GM18951 (cell line): Measurements from ENCODE around the gene SYNE2.

ENCODE experiments used
- POLR2A ChIP-seq: IDR thresholded peaks from 4 replicates; pipeline ENCODE4 v1.6.1; 2011; ENCODE audit warnings: mild to moderate bottlenecking; ENCODE audit not compliant: insufficient read length, insufficient read depth; ENCODE audit errors: extremely low read depth
- in situ Hi-C: fragments of 300-500 bp; cut with MboI; formaldehyde crosslinking; loops from one replicate; pipeline ENCODE4 v1.12.0; 2022; ENCODE audit warnings: low sequenced_read_pairs, mixed read lengths, inconsistent platforms; ENCODE audit not compliant: unreplicated experiment

Gene SYNE2

GRCh38 chr14:63887899-63888298 lies 35.1 kb downstream of the SYNE2 start:
- no peak for TF ChIP-seq POLR2A
- in situ Hi-C loops: no loop called here

GRCh38 chr14:63890553-63890952 lies 37.7 kb downstream of the SYNE2 start:
- in situ Hi-C loops: no loop called here

DNA sequence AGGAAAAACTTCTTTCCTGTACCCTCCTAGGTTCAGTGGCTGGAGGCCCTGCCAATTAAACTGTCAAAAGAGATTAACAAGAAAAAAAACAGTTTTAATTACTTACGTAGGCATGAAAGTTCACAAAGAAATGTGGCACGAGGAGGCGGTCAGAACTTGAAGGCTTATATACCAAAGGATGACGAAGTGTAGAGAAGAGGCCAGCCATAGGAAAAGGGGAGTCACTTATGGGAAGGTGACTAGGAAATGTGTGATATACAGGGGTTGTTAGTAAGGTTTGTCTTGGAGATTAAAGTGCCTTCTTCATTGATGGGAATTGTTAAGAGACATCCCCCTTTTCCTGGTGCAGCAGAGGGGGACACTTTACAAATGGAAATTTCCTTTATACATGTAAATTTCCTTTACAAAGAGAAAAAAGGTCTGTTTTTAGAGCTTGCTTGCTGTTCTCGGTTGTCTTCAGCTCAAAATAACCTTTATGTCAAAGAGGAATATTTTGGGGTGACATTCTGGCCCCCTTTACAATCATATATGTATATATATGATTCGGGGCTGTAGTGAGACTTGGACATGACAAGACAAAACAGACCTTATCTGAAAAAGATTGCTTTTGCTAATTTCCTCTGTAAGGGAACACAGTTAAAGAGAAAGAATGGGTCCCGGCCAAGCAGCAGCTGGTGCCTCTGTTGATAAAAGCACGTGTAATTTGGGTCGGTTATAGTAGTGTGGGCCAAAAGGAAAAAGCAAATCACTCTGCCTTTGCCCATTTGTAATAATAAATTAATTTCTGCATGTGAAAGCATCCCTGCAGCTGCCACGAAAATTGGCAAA lies 38.6 kb downstream of the SYNE2 start:
- in situ Hi-C loops: no loop called here
- no peak for TF ChIP-seq POLR2A

More at GRCh38 chr14:63890553-63890952, 37.7 kb downstream of the SYNE2 start:
- TF ChIP-seq POLR2A: no peak

GRCh38 chr14:63892265-63892664 lies 39.5 kb downstream of the SYNE2 start:
- TF ChIP-seq POLR2A: no peak

GRCh38 chr14:63893701-63894458 lies 41.1 kb downstream of the SYNE2 start:
- TF ChIP-seq POLR2A: no peak

More at GRCh38 chr14:63892265-63892664, 39.5 kb downstream of the SYNE2 start:
- in situ Hi-C loops: no loop called here

GRCh38 chr14:63895510-63895909 lies 42.7 kb downstream of the SYNE2 start:
- TF ChIP-seq POLR2A: no peak
- in situ Hi-C loops: no loop called here

More at GRCh38 chr14:63893701-63894458, 41.1 kb downstream of the SYNE2 start:
- in situ Hi-C loops: no loop called here

DNA sequence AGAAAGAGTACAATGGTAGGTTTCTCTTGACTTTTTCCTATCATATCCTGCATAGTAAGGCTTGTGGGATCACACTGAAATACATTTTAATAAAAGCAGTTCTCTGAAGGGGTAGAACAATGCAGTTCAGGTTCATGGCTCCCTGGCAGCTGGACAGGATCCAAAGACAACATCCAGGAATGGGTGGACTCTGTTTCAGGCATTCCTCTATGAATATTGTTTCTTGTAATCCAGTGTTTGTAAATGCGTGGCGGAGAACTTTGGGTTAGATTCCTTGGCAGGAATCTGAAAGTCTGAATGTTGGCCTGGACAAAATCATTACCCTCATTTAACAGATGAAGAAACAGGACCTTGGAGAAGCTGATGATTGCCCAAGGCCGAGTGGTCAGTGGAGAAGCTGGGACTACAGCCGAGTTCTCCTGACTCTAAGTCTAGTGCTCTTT lies 43.5 kb downstream of the SYNE2 start:
- no peak for TF ChIP-seq POLR2A
- in situ Hi-C loops: no loop called here

- TF ChIP-seq POLR2A: no peak
- in situ Hi-C loops: no loop called here
Observed at GRCh38 chr14:63897721-63898163, 44.9 kb downstream of the SYNE2 start.

- TF ChIP-seq POLR2A: no peak
- in situ Hi-C loops: no loop called here
Observed at GRCh38 chr14:63899953-63900352, 47.1 kb downstream of the SYNE2 start.

DNA sequence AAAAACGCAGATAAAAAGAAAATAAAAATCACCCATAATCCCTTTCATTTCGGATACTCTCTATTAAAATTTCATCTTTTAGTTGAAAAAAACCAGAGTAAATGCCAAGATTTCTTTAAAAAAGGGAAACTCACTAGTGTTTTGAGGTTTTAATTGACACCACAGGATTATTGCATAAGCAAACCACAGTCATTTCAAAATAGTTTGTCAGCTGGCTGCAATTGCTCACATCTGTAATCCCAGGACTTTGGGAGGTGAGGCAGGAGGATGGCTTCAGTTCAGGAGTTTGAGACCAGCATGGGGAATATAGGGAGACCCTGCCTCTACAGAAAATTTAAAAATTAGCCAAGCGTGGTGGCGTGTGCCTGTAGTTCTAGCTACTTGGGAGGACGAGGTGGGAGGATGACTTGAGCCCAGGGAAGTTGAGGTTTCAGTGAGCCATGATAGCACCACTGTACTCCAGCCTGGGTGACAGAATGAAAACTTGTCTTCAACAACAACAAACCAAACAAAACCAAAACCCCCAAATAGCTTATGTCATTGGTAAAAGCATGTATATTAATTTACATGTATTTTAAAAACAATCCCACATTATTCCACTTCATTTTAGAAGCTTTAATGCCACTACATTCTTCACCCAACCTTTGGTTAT lies 48.8 kb downstream of the SYNE2 start:
- in situ Hi-C loops: no loop called here
- no peak for TF ChIP-seq POLR2A

DNA sequence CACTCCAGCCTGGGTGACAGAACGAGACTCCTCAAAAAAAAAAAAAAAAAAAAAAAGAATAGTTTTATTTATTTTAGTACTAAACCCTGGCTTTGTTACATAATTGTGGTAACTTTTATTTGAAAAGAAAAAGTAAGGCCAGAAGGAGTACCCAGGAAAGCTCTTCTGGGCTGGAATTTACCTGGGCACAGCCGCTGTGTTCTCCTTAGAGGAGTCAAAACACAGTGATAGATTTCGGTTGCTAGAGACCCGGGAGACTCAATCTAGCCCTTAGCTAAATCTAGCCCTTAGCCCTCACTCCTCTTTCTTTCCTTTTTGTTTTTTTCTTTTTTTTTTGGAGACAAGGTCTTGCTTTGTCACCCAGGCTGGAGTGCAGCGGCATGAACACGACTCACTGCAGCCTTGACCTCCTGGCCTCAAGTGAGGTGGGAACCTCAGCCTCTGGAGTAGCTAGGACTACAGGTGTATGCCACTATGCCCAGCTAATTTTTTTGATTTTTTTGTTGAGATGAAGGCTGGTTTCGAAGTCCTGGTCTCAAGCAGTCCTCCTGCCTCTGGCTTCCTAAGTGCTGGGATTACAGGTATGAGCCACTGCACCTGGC lies 49.7 kb downstream of the SYNE2 start:
- in situ Hi-C loops: no loop called here
- no peak for TF ChIP-seq POLR2A

DNA sequence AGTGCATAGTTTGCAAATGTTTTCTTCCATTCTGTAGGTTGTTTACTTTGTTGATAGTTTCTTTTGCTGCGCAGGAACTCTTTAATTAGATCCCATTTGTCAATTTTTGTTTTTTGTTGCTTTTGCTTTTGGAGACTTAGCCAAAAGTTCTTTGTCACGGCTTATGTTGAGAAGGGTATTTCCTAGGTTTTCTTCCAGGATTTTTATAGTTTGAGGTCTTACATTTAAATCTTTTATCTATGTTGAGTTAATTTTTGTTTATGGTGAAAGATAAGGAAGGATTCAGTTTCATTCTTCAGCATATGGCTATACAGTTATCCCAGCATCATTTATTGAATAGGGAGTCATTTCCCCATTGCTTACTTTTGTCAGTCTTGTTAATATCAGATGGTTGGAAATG lies 51.9 kb downstream of the SYNE2 start:
- no peak for TF ChIP-seq POLR2A
- in situ Hi-C loops: no loop called here

- in situ Hi-C loops: no loop called here
- no peak for TF ChIP-seq POLR2A
Observed at GRCh38 chr14:63905370-63905769, 52.6 kb downstream of the SYNE2 start.

DNA sequence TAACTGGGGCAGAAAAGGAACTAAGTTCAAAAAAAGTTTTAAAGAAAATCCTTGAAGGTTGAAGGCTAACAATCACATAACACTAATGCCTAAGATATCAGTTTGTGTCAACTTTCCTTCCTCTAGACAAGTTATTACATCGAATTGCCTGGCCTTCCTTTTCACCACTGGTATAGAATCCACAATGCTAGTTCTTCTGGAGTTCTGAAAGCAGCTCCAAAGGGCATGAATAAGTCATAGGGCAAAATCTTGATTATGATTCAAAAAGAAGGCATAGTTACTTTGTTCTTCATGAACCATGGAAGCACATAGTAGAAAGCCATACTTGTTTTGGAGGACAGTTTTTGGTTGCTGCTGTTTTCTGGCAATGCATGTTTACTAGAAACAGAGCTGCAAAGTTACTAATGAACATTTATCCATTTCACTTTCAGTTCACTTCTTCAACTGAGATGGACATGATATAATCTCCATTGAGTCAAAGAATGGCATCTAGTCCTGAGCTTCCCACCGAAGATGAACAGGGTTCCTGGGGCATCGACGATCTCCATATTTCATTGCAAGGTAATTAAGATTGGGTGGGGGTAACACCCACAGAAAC lies 56.0 kb downstream of the SYNE2 start:
- TF ChIP-seq POLR2A: no peak
- in situ Hi-C loops: no loop called here
